SU-DHL-6 (cell line): ENCODE results near the gene CNOT6L.

Experiments
- H2AFZ ChIP-seq: fragments of 200-600 bp; sonication (generic); 2 replicates; pipeline ENCODE4 v1.6.1; 2014; ENCODE audit warnings: low read depth, mild to moderate bottlenecking, moderate library complexity, mixed read lengths, antibody characterized with exemption, low read length; ENCODE audit not compliant: severe bottlenecking
- H3F3A ChIP-seq: fragments of 200-600 bp; shearing (Covaris generic); 2 replicates; pipeline ENCODE4 v1.6.0; 2016; ENCODE audit warnings: antibody characterized with exemption, mild to moderate bottlenecking; ENCODE audit not compliant: insufficient read depth
- H3K27ac ChIP-seq: fragments of 200-600 bp; sonication (generic); 2 replicates; pipeline ENCODE4 v1.5.1; 2016; ENCODE audit warnings: low read depth, mild to moderate bottlenecking, low read length, moderate library complexity, mixed read lengths
- H3K27me3 ChIP-seq: fragments of 200-600 bp; sonication (generic), shearing (Covaris generic); 2 replicates; pipeline ENCODE4 v1.6.0; 2014; ENCODE audit warnings: mild to moderate bottlenecking, low read length
- H3K36me3 ChIP-seq: fragments of 200-600 bp; sonication (generic); 2 replicates; pipeline ENCODE4 v1.6.1; 2014; ENCODE audit warnings: mild to moderate bottlenecking, low read length, mixed read lengths
- H3K4me2 ChIP-seq: fragments of 300-600, 200-600 bp; shearing (Covaris generic), sonication (generic); 2 replicates; pipeline ENCODE4 v1.6.0; 2014; ENCODE audit warnings: low read length, low read depth, mild to moderate bottlenecking; ENCODE audit not compliant: poor library complexity, severe bottlenecking
- H3K4me3 ChIP-seq: fragments of 200-600 bp; sonication (generic); 2 replicates; pipeline ENCODE4 v1.5.1; 2014; ENCODE audit warnings: antibody characterized with exemption, low read length, mild to moderate bottlenecking, mixed read lengths; ENCODE audit not compliant: insufficient read depth, poor library complexity, severe bottlenecking
- H3K79me2 ChIP-seq: fragments of 200-600 bp; sonication (generic); 2 replicates; pipeline ENCODE4 v1.6.1; 2014; ENCODE audit warnings: mild to moderate bottlenecking, low read length, moderate library complexity; ENCODE audit not compliant: insufficient read depth
- H3K9ac ChIP-seq: fragments of 200-600 bp; sonication (generic); 2 replicates; pipeline ENCODE4 v1.7.0; 2014; ENCODE audit warnings: mild to moderate bottlenecking, low read length
- H3K9me2 ChIP-seq: fragments of 200-600 bp; sonication (generic); replicated peaks from 2 replicates; pipeline ENCODE4 v1.6.1; 2014; ENCODE audit warnings: low read length; ENCODE audit not compliant: insufficient read depth
- H3K9me3 ChIP-seq: fragments of 200-600 bp; sonication (generic); 2 replicates; pipeline ENCODE4 v1.6.1; 2014; ENCODE audit warnings: low read length, mixed read lengths; ENCODE audit not compliant: insufficient read depth
- H4K20me1 ChIP-seq: fragments of 200-600 bp; sonication (generic); 2 replicates; pipeline ENCODE4 v1.6.1; 2014; ENCODE audit warnings: low read depth, mild to moderate bottlenecking, antibody characterized with exemption, low read length, moderate library complexity, mixed read lengths
- EZH2phosphoT487 ChIP-seq: fragments of 200-600 bp; sonication (generic), shearing (Covaris generic); conservative IDR thresholded peaks from 2 replicates; pipeline ENCODE4 v1.6.1; 2018; ENCODE audit warnings: mild to moderate bottlenecking, antibody characterized with exemption, low read length, moderate library complexity, mixed read lengths
- TF ChIP-seq, protein P1 (sequence below): fragments of 200-600 bp; sonication (generic); IDR thresholded peaks from one replicate; pipeline ENCODE4 v1.5.1; 2017; ENCODE audit warnings: antibody characterized with exemption, mild to moderate bottlenecking, low read length, moderate library complexity; ENCODE audit not compliant: insufficient read depth, poor library complexity, severe bottlenecking

CNOT6L gene

DNA sequence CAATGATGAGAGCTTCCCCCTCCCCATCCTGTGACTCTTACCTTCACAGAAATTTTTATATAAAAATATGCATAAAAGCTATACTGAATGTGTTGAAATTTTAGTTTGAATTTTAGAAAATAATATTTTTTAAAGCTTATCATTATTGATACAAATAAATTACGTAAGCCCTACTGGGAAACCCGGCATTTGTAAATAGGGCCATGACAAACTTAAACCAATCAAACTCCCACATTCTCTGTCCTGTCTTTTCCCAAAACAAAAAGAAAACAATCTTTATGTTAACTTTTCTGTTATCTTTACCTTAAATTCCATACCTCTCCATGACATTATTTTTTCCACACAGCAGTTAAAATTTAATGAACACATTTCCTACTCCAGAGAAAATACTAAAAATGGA lies 2.6 kb downstream of the CNOT6L start:
- no peak overlapping the region for H3K4me3 ChIP-seq
- H3F3A ChIP-seq: peaks cover 11% of the 10 kb centered on the region
- TF ChIP-seq EZH2phosphoT487: no peak
- TF ChIP-seq, protein P1, sequence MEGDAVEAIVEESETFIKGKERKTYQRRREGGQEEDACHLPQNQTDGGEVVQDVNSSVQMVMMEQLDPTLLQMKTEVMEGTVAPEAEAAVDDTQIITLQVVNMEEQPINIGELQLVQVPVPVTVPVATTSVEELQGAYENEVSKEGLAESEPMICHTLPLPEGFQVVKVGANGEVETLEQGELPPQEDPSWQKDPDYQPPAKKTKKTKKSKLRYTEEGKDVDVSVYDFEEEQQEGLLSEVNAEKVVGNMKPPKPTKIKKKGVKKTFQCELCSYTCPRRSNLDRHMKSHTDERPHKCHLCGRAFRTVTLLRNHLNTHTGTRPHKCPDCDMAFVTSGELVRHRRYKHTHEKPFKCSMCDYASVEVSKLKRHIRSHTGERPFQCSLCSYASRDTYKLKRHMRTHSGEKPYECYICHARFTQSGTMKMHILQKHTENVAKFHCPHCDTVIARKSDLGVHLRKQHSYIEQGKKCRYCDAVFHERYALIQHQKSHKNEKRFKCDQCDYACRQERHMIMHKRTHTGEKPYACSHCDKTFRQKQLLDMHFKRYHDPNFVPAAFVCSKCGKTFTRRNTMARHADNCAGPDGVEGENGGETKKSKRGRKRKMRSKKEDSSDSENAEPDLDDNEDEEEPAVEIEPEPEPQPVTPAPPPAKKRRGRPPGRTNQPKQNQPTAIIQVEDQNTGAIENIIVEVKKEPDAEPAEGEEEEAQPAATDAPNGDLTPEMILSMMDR: no peak
- H2AFZ ChIP-seq: no peak overlapping the region
- no peaks in the 10 kb centered on the region for H3K36me3 ChIP-seq
- no peaks in the 10 kb centered on the region for H3K9me2 ChIP-seq
- H3K9me3 ChIP-seq: no peaks in the 10 kb centered on the region
- H3K79me2 ChIP-seq: peaks cover 25% of the 10 kb centered on the region
- H3K9ac ChIP-seq: no peak overlapping the region
- no peak overlapping the region for H3K27ac ChIP-seq
- H3K27me3 ChIP-seq: no peaks in the 10 kb centered on the region
- H4K20me1 ChIP-seq: no peaks in the 10 kb centered on the region
- H3K4me2 ChIP-seq: no peak overlapping the region

DNA sequence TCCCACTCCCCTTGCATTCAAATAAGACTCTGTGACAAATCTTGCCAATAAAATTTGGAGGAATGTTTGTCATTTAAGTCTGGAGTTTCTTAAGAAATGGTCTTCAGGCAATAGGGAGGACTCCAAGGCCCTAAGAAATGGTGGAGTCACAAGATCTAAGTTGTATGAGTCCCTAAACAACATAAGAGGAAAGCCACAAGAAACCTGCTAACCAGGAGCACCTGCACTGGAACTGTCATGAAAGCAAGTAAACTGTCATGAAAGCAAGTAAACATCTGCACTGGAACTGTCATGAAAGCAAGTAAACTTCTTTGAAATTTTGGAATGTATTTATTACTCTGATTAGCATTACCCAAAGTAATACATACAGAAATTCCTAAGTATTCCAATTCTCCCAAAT lies 3.5 kb downstream of the CNOT6L start:
- no peaks in the 10 kb centered on the region for H3K9me3 ChIP-seq
- H2AFZ ChIP-seq: no peak overlapping the region
- H3K4me2 ChIP-seq: no peak overlapping the region
- no peaks in the 10 kb centered on the region for H3K9me2 ChIP-seq
- H3F3A ChIP-seq: peaks cover 11% of the 10 kb centered on the region
- no peak overlapping the region for H3K9ac ChIP-seq
- H3K4me3 ChIP-seq: no peak overlapping the region
- no peaks in the 10 kb centered on the region for H3K36me3 ChIP-seq
- H4K20me1 ChIP-seq: no peaks in the 10 kb centered on the region
- peaks cover 29% of the 10 kb centered on the region for H3K79me2 ChIP-seq
- TF ChIP-seq, protein P1: no peak
- no peak for TF ChIP-seq EZH2phosphoT487
- no peak overlapping the region for H3K27ac ChIP-seq
- no peaks in the 10 kb centered on the region for H3K27me3 ChIP-seq

DNA sequence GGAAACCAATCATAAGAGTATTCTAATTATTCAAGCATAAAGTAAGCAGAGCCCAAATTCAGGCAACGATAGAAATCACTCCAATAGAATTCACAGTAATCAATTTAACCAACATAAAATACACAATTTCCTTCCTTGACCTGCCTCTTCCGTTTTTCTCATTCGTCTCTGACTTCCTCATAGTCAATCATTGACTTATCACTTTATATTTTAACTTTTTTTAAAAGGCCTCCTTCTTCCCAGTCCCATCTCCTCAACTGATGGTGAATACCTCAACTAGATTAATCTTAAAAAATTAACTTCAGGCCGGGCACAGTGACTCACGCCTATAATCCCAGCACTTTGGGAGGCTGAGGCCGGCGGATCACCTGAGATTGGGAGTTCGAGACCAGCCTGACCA lies 13.3 kb downstream of the CNOT6L start:
- Histone ChIP-seq H3K27me3 (no peaks in the 10 kb centered on the region), H3K4me3 (no peak overlapping the region), H3F3A (no peaks in the 10 kb centered on the region), H2AFZ (no peak overlapping the region), H3K9ac (no peak overlapping the region), H3K4me2 (no peak overlapping the region), H3K9me3 (no peaks in the 10 kb centered on the region), H4K20me1 (no peaks in the 10 kb centered on the region), H3K27ac (no peak overlapping the region), H3K36me3 (no peaks in the 10 kb centered on the region), H3K9me2 (no peaks in the 10 kb centered on the region), H3K79me2 (peaks cover 11% of the 10 kb centered on the region; the same call in 1 of the 2 replicates)
- TF ChIP-seq, protein P1: no peak
- no peak for TF ChIP-seq EZH2phosphoT487
